SKM-1 (cell line): ENCODE measurements around the gene CNGB1.
"Not testable (repeated sequence)": the region's sequence is repeated elsewhere in the genome, so short reads cannot be mapped to it uniquely, and the experiment has no call there.

Experiments
- DNase-seq: peaks from one replicate; lab custom pipeline; 2025; ENCODE audit not compliant: unreplicated experiment; lab: John Stamatoyannopoulos, UW

The CNGB1 gene

DNA sequence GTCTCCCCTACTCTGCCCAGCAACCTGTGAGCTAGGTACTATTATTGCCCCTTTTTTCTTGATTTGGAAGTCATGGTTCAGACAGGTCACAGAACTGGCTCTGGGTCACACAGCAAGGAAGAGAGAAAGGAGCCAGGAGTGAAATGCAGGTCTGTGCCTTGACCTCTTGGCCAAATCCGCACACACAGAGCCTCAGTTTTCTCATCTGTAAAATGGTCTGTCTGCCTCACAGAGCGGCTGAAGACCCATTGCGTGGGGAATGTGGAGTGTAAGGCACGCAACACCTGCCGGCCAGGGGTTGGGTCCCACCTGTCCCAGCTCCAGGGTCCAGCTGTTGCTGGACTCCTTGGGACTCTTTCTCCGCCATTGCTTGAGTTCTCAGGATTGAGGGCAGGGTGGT is 32.4 kb downstream of the CNGB1 start:
- no peak for DNase-seq

DNA sequence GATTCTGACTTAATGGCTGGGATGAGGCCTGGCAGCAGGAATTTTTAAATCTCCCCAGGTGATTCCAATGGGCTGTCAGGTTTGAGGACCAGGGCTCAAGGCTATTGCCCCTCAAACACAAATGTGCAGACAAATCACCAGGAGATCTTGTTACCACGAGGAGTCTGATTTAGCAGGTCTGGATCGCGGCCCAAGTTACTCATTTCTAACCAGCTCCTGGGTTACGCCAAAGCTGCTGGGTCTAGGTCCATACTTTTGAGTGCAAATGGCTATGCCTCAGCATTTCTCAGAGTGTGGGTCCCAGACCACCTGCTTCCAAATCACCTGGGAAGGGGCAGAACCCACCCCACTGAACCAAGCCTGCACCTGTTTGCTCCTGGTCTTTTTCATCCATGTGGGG is 33.1 kb downstream of the CNGB1 start:
- DNase-seq, result no peak

DNA sequence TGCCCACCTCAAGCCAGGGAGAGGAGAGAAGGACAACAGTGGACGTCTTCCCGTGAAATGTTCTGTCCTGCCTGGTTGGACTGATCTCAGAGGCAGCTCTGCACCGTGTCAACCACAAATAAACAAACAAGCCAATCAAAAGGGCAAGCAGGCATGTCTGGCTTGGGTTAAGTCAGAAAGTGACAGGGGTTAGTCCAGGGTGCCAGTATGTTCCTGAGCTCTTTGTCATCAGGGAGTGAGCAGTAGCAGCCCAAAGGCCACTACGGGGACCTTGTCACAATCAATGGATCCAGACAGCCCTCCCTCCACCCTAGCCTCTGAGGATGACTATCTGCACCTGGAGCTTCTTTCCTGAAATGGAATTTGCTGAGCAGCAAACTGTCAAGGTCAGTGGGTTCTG is 35.0 kb downstream of the CNGB1 start:
- DNase-seq, result no peak

DNA sequence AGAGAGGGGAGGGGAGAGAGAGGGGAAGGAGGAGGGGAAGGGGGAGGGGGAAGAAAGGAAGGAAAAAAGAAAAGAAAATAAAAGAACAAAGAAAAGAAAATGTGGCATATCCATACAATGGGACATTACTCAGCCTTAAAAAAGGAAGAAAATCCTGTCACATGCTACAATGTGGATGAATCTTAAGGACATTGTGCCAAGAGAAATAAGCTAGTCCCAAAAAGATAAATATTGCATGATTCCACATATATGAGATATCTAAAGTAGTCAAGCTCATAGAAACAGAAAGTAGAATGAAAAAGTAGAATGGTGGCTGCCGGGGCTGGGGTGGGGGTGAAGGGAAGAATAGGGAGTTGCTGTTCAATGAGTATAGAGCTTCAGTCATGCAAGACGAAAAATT is 40.4 kb downstream of the CNGB1 start:
- no peak for DNase-seq

DNA sequence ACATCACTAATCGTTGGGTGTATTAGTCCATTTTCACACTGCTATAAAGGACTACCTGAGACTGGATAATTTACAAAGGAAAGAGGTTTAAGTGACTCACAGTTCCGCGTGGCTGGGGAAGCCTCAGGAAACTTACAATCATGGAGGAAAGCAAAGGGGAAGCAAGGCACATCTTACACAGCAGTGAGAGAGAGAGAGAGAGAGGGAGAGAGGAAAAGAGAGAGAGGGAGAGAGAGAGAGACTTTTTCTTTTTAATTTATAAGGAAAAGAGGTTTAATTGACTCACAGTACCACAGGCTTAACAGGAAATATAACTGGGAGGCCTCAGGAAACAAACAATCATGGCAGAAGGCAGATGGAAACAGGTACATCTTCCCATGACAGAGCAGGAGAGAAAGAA is 41.7 kb downstream of the CNGB1 start:
- DNase-seq, result no peak

DNA sequence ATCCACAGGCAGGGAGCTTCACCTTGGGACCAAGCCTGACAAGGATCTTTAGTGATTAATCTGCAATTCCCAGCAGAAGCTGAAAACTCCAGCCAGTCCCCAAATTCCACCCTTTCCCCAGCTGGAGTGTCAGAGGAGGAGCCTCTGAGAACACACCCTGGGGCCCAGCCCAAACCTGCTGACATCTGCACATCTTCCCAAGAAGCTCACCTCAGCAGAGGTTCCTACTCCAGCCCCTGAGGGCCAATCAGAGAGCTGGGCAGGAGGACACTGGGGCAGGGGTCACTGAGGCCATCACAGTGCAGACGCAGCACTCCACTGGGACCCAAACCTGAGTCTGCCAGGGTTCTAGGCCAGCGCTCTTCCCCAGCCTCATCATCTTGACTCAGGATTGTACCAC is 44.9 kb downstream of the CNGB1 start:
- DNase-seq, result no peak

DNA sequence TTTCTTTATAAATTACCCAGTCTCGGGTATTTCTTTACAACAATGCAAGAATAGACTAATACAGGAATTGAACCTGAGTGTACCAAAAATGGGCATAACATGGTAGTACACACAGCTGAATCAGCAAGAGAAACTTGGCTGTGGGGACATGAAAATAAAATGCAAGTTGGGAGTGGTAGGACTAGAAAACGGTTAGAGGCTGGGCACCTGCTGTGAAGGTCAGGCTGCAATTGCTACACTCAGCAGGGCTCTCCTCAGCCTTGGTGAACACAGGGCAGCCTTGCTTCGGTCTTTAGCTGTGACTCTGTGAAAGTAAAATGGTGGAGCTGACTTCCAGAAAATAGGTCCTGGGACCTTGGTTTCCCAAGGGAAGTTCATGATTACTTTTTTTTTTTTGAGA is 45.6 kb downstream of the CNGB1 start:
- DNase-seq, result no peak

DNA sequence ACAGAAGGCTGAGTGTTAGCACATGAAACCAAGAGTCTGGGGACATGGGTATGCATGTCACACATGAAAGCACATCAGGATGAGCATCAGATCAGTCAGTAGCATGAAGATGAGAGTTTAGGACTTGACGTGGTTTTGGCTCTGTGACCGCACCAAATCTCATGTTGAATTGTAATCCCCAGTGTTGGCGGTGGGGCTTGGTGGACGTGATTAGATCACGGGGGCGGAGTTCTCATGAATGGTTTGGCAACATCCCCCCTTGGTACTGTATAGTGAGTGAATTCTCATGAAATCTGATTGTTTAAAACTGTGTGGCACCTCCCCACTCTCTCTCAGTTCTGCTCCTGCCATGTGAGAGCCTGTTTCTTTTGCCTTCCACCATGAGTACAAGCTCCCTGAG is 46.4 kb downstream of the CNGB1 start:
- no peak for DNase-seq

DNA sequence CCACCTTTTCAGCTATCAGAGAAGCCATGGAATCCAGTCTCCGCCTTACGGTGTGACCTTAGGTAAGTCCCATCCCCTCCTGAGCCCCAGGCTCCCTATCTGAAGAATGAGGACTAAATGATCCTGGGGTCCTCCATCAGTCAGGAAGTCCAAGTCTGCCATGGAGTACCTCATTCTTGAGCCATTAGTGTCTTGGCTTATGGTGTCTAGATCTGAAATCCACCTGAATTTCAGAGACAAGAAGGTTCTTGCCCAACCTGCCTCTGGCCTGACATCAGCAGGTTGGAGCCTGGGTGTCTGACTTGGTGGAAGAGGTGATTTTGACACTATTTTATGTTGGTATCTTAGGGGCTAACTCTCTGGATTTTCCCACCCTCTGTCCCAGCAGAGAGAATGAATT is 47.1 kb downstream of the CNGB1 start:
- DNase-seq, result no peak

DNA sequence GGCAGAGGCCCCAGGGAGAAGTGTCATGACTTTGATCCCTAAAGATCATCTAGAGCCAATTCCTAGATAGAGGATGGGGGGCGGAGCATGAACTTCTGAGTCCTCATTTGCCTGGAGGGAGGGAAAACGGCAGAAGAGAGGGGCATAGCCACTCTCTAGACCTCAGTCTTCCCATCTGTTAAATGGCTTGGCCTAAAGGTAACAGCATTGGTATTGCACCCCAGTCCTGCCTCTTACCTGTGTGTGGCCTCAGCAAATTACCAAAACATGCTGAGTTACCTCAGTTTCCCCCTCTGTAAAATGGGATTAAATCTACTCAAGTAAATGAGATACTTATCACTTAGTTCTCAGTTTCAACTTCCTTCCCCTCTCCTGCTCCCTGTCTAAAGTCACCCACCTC is 47.5 kb downstream of the CNGB1 start:
- no peak for DNase-seq

DNA sequence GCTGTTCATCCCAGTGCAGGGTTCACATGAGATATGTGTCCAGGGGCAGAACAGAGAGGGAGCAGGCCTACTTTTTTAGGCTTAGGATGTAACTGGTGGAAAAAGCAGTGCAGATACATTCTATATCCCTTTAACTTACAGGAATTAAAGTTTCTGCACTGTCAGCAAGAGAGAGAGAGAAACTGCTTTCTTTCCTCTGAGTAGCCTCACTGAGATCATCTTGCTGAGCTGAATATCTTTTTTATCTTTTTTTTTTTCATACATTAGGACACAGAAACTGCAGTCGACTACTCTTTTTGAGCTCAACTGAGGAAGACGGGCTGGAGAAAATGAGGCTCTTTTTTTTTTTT is 50.1 kb downstream of the CNGB1 start:
- DNase-seq, result no peak

DNA sequence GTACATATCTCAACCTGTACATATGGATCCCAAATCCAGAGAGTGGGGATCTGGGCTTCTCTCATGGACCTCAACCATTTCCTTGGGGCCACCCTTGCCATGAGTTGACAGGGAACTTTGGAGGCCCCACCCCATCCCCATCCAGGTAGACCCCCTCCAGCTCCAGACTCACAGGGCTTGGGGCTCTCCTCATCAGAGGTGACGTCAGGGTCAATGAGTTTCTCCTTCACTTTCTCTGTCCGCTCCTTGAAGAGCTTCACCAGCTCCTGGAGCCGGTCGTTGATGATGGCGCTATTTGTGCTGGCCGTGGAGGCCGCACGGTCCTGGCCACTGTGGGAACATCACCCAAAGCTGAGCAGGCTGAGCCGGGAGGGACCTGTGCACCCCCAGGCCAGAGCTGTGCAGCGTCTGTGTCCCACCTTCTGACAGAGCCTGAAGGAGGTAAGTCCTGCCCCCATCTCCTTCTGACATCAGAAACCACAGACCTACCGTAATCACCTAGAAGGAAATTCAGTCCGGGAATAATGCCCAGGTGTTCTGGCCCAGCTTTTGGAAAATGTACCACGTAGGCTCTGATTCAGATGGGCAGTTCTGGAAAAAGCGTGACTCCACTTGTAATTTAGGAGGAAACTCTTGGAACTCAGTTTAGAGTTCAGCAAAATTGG is 50.6 kb downstream of the CNGB1 start:
- no peak for DNase-seq

DNA sequence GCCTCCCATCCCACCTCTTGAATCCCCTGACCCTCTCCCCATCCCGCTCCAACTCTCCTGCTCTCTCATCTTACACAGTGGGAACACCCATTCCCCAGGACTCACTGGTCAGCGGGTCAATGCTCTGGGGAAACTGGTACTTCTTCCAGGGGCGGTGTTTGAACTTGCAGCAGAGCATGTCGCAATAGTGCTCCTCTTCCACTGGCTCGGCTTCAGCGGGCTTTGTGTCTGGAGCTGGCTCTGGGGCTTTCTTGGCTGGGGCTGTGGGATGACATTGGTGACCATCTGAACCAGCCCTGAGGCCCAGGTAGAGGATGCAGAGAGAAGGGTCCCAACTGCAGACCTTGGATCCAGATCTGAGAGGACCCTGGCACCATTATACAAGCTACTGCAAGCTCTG is 51.9 kb downstream of the CNGB1 start:
- no peak for DNase-seq

DNA sequence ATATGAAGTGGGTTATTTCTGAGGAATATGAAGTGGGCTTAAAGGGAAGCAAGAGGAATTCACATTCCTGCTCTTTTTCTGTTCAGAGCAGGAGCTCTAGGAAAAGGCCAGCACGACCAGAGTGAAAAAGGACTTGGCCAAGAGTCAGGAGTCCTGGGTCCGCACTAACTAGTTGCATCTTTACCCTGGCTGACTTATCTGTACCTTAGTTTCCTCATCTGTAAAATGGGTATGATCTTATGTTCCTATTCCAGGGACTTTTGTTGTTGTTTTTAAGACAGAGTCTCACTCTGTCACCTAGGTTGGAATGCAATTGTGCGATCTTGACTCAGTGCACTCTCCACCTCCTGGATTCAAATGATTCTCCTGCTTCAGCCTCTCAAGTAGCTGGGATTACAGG is 52.5 kb downstream of the CNGB1 start:
- no peak for DNase-seq

DNA sequence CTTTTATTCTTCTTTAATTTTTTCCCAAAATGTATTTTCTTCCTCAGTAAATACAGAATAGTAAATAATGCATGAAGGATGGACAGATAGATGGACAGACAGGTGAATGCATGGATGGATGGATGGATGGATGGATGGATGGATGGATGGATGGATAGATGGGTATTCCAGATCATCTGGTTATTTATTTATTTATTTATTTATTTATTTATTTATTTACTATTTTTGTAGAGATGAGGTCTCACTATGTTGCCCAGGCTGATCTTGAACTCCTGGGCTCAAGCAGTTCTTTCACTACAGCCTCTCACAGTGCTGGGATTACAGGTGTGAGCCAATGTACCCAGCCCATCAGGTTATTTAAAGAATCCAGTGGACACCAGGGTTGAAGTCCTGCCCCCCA is 53.0 kb downstream of the CNGB1 start:
- not testable (repeated sequence) for DNase-seq

DNA sequence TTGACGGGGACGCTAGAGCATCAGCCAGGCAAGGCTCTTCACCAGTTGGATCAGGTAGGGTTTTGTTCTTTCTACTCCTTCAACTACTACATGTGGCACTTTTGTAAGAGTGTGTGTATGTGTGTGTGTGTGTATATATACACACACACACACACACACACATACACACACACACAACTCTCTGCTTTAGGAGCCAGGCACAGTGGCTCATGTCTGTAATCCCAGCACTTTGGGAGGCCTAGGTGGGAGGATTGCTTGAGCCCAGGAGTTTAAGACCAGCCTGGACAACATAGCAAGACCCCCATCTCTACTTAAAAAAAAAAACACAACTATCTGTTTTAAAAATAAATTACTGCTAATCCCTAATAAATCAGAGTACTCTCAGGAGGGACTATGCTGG is 53.4 kb downstream of the CNGB1 start:
- DNase-seq, result not testable (repeated sequence)

DNA sequence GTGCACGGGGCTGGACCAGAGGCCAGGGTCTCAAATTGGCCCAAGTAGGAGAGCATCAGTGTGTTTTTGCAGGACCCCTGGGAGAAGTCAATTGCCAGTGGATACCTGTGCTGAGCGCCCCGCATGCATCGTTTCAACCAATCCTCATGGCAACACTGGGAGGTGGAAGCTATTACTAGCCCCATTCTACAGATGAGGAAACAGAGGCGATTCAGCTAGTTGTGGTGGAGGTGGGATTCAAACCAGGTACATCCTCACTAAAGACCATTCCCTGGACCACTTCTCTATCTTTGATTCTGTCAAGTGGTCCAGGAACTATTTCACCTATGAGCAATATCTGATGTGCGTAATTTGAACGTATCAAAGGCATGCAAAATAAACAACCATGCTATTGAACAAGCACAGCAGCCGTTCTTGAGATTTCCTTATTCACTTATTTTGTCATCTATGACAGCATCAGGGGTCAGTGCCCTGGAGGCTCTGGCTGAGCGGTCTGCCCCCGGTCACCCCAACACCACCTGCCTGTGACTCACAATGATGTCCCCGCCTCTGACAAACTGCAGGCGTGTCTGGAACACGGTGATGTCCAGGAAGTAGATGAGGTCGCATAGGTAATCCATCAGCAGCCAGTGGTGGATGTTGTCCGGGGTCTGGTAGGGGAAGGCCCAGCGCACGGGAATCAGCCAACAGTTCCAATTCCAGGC is 54.0 kb downstream of the CNGB1 start:
- no peak for DNase-seq

DNA sequence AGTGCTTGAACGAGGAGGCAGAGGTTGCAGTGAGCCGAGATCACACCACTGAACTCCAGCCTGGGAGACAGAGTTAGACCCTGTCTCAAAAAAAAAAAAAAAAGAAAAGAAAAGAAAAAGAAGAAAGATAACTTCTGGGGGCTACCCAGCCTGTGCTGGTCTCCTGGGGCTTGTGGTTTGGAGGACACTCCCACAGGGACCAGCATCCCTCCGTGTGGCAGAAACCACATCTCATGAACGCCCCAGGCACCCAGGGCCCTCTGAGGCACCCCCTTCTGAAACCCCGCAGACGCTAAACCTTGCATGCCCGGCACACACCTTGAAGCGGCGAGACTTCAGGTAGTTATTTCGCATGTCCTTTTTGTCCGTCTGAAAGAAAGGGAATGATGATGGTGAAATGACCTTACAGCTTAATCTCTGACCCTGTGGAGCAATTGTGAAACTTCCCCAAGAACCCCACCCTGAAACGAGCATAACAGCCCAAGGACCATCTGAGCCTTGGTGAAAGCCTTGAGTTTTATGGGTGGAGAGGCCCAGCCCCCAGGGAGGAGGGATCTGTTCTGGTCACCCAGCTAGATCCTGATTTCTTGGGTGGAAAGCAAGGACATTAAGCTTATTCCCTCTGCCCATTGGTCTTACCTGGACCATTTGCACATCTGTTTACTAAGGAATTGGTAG is 55.0 kb downstream of the CNGB1 start:
- DNase-seq, result no peak

DNA sequence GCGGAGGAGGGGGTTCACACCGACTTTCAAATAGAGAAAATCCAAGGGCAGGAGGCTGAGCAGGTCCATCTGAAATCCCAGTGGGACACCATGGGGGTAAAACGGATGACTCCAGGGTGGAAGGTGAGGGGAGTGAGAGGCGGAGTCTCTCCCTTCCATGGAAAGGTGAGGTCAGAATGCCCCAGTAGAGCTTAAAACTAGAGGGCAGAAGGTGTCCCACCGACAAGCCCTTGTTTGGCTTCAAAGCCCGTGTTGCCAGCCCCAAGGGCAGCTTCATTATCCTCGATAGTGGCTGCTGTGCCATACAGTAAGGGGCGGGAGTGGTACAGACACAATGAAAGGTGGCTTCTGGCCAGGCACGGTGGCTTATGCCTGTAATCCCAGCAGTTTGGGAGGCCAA is 55.7 kb downstream of the CNGB1 start:
- DNase-seq, result no peak

DNA sequence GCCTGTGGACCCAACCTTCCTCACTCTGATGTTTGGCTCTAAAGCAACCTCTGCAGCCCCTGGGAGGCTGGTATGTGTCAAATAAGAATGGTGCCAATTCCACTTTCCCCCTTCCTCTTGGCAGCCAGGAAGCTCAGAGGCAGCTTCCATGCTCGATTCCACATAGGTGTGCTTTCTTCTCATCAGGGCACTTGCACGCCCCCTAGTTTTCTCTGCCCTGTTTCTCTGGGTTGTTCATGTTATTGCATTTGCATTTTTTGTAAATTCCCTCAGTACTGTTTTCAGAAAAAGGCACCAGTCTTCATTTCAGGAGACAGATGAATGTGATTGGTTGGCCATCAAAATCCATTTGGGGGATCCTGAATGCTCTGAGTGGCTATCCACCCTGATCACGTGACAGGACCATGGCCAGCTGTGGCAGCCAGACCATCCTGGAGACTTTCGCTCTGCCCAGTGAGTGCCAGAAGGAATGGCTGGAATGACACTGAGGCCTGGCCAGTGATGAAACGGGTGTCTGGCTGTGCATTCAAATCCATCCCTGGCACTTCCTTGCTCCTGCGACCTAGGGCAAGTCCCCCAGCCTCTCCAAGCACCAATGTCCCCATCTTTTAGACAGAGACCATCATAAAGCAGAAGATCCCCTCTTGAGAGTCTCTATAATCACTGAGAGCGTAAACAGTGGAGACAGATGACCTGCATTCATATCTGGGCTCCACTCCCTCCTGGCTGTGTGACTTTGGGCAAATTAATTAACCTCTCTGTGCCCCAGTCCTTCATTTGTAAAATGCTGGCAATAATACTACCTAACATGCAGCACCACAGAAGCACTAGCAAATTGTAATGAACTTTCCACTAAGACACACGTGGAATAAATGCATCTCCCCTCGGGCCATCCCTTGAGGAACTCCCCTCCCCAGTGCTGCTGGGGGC is 56.4 kb downstream of the CNGB1 start:
- no peak for DNase-seq

DNA sequence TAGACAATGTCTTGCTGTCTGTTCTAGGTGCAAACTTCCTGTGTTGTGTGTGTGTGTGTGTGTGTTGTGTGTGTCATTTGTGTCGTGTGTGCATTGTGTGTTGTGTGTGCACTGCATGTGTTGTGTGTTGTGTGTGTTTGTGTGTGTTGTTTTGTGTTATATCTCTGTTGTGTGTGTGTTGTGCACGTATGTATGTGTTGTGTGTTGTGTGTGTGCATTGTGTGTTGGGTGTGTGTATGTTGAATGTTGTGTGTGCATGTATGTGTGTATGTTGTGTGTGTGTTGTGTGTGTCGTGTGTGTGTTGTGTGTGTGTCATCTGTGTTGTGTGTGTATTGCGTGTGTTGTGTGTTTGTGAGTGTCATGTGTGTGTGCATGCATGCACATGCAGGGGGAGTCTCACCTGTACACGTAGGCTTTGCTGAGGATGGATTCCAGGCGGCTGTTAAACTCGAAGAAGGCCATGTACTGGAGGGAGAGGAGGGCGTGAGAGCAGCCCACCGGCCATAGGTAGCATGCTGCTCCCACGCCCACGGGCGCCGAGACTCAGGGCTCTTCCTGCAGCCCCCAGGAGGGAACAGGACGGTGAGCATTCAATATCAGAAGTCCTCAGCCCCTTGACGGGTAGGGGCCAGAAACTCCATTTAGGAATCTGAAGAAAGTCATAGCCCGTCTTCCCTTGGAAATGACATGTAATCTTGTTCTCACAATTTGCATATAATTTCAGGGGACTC is 58.2 kb downstream of the CNGB1 start:
- no peak for DNase-seq
